NCI-H2081 (cell line): ENCODE measurements around the gene POU2AF3.

ENCODE experiments used
- DNase-seq, 2 experiments: peaks; one replicate each; lab custom pipeline; 2025; lab: John Stamatoyannopoulos, UW

Gene POU2AF3

GRCh38 chr11:111353776-111354600, 55.6 kb downstream of the POU2AF3 start:
- no peak for DNase-seq

DNA sequence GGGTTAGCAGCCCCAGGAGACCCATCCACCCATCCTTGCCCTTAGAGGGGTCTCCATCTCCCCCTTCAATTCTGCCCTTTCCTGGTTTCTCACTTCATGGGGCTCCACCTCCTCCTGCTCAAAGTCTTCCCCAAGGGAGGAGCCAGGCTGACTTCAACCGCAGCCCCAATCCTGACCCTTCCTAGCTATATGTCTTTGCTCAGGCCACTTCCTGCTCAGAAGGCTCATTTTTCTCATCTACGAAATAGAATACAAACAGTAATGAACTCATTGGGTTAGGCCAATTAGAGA, 56.2 kb downstream of the POU2AF3 start:
- no peak for DNase-seq

- no peak for DNase-seq
Measured at GRCh38 chr11:111355101-111355500, 56.8 kb downstream of the POU2AF3 start.

GRCh38 chr11:111355956-111356659, 57.8 kb downstream of the POU2AF3 start:
- peak; percentile 50 to 76 for DNase-seq

DNA sequence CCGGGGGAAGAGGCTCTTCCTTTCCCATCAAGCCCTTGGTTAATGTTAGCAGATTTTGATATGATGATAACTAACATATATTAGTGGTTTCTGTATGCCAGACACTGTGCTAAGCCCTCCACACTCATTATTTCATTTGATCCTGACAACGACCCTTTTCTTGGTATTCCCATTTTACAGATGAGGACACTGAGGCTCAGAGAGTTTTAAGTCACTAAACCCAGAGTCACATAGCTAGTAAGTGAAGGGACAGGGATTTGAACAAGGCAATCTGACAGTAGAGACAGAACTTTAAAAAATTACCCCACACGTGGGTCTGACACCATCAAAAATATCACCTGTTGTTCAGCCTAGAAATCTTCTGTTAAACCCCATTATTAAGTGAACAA, 58.3 kb downstream of the POU2AF3 start:
- no peak for DNase-seq

DNA sequence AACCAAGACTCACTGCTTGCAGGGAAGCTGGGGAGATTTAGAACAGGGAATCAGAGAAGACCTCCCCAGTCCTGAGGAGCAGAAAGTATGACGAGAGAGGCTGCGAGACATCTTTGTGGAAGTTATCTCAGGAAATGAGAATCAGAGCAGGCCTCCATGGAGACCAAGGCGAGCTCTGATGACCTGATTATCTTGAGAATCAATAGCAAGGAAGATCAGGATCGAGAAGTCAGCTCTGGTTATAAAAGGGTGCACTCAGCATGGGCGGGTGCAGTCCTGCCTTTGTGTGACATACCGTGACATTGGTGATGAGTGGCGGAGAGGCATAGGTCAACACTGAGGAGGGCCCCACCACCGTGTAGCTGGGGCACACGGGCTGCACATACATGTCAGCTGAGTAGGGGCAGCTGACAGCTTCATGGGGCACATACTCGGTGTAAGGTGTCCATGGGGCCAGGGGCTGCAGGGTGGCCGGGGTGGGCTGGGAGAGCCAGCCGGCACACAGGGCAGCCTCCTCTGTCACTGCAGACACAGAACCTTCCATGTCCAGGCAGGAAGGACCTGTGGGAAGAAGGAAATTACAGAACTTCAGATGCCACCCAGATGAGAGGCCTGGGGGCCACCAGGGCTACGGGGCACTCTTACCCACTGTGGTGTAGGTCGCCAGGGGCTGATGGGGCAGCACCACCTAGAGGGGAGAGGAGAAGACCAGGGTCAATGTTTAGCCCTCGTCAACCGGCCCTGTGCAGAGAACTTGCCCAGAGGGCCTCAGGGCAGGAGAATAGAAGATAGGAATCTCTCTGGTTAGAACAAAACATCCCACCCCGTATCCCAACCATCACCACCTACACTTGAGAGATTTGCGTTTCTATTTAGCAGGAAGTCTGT, 59.0 kb downstream of the POU2AF3 start:
- DNase-seq = no peak
